ENCODE data around the gene MLXIP. TPM values are rescaled to one million over a fixed set of nuclear protein-coding genes. Genes with fewer than 3 reads are reported as not detected.

The MLXIP gene
- total and polyA plus RNA-seq, 2 experiments from 2014 or later, result 16.2 to 23.0 TPM

DNA sequence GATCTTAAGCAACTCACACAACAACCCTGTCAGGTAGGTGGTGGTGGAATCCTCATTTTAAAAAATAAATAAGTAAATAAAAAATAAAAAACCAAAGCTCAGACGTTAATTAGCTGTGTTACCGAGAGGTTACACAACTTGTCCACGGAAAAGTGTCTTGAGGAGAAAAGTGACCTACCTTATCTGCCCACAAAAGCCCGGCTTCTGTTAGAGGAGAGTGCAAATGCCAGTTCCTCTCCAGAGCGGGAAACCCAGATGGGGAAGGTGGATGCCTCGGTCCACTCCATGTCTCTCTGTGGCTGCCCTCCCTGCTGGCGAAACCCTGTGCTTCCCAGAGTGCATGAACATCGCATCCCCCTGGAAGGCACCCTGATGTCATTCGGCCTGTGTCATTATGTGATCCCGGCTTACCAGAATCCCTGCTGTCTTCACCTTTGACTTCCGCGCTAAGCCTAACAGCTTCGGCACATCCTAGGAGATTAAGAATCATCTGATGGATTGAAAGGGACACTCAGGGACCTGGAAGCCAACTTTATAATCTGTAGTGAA, 6.4 kb downstream of the MLXIP start:
- no peak overlapping the region for H3K27ac Mint-ChIP-seq
- Histone ChIP-seq H3K9me2 (ENCODE audit: insufficient read depth) (no peaks in the 10 kb centered on the region), H3K36me3 (ENCODE audit: insufficient read depth) (no peaks in the 10 kb centered on the region), H3K4me2 (no peak overlapping the region), H3K79me2 (replicated peaks; ENCODE audit: insufficient read depth) (peaks cover 66% of the 10 kb centered on the region), H3K4me1 (ENCODE audit: insufficient read depth) (peaks cover 32% of the 10 kb centered on the region), H2AFZ (no peak overlapping the region), H4K20me1 (replicated peaks; ENCODE audit: insufficient read depth) (peaks cover 17% of the 10 kb centered on the region; the same call in 1 of the 2 replicates), H3K27ac (ENCODE audit: low read depth) (no peak overlapping the region), H3F3A (replicated peaks; ENCODE audit: low read depth) (no peaks in the 10 kb centered on the region), H3K27me3 (ENCODE audit: insufficient read depth) (peaks cover 2% of the 10 kb centered on the region), H3K4me3 (no peak overlapping the region)
- no peaks in the 10 kb centered on the region for H3K9me3 Mint-ChIP-seq
- H3K4me3 Mint-ChIP-seq, result no peak overlapping the region
- no peak for DNase-seq (ENCODE audit: low spot score)
- H3K4me1 Mint-ChIP-seq, result peaks cover 36% of the 10 kb centered on the region
- H3K27me3 Mint-ChIP-seq (ENCODE audit: insufficient read depth, low read depth, poor library complexity), result peaks cover 9% of the 10 kb centered on the region
- TF ChIP-seq ZNF331 (CRISPR knock-in tag; IDR thresholded peaks at IDR 0.05; ENCODE audit: low read depth) (no peak), STAT1 (IDR thresholded peaks at IDR 0.05; ENCODE audit: unreplicated experiment) (no peak), EZH2phosphoT487 (IDR thresholded peaks at IDR 0.05; ENCODE audit: unreplicated experiment) (no peak), NANOG (IDR thresholded peaks at IDR 0.05; ENCODE audit: borderline replicate concordance) (no peak), POLR2AphosphoS5 (IDR thresholded peaks at IDR 0.05; ENCODE audit: low read depth) (no peak), JUNB (IDR thresholded peaks at IDR 0.05; ENCODE audit: unreplicated experiment) (no peak), EZH2 (IDR thresholded peaks at IDR 0.05; ENCODE audit: low read depth, unreplicated experiment) (no peak)
- TF ChIP-seq, protein P1, sequence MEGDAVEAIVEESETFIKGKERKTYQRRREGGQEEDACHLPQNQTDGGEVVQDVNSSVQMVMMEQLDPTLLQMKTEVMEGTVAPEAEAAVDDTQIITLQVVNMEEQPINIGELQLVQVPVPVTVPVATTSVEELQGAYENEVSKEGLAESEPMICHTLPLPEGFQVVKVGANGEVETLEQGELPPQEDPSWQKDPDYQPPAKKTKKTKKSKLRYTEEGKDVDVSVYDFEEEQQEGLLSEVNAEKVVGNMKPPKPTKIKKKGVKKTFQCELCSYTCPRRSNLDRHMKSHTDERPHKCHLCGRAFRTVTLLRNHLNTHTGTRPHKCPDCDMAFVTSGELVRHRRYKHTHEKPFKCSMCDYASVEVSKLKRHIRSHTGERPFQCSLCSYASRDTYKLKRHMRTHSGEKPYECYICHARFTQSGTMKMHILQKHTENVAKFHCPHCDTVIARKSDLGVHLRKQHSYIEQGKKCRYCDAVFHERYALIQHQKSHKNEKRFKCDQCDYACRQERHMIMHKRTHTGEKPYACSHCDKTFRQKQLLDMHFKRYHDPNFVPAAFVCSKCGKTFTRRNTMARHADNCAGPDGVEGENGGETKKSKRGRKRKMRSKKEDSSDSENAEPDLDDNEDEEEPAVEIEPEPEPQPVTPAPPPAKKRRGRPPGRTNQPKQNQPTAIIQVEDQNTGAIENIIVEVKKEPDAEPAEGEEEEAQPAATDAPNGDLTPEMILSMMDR (conservative IDR thresholded peaks at IDR 0.05; ENCODE audit: low read depth in 2 of 2), result no peak
- TF ChIP-seq, protein P2, sequence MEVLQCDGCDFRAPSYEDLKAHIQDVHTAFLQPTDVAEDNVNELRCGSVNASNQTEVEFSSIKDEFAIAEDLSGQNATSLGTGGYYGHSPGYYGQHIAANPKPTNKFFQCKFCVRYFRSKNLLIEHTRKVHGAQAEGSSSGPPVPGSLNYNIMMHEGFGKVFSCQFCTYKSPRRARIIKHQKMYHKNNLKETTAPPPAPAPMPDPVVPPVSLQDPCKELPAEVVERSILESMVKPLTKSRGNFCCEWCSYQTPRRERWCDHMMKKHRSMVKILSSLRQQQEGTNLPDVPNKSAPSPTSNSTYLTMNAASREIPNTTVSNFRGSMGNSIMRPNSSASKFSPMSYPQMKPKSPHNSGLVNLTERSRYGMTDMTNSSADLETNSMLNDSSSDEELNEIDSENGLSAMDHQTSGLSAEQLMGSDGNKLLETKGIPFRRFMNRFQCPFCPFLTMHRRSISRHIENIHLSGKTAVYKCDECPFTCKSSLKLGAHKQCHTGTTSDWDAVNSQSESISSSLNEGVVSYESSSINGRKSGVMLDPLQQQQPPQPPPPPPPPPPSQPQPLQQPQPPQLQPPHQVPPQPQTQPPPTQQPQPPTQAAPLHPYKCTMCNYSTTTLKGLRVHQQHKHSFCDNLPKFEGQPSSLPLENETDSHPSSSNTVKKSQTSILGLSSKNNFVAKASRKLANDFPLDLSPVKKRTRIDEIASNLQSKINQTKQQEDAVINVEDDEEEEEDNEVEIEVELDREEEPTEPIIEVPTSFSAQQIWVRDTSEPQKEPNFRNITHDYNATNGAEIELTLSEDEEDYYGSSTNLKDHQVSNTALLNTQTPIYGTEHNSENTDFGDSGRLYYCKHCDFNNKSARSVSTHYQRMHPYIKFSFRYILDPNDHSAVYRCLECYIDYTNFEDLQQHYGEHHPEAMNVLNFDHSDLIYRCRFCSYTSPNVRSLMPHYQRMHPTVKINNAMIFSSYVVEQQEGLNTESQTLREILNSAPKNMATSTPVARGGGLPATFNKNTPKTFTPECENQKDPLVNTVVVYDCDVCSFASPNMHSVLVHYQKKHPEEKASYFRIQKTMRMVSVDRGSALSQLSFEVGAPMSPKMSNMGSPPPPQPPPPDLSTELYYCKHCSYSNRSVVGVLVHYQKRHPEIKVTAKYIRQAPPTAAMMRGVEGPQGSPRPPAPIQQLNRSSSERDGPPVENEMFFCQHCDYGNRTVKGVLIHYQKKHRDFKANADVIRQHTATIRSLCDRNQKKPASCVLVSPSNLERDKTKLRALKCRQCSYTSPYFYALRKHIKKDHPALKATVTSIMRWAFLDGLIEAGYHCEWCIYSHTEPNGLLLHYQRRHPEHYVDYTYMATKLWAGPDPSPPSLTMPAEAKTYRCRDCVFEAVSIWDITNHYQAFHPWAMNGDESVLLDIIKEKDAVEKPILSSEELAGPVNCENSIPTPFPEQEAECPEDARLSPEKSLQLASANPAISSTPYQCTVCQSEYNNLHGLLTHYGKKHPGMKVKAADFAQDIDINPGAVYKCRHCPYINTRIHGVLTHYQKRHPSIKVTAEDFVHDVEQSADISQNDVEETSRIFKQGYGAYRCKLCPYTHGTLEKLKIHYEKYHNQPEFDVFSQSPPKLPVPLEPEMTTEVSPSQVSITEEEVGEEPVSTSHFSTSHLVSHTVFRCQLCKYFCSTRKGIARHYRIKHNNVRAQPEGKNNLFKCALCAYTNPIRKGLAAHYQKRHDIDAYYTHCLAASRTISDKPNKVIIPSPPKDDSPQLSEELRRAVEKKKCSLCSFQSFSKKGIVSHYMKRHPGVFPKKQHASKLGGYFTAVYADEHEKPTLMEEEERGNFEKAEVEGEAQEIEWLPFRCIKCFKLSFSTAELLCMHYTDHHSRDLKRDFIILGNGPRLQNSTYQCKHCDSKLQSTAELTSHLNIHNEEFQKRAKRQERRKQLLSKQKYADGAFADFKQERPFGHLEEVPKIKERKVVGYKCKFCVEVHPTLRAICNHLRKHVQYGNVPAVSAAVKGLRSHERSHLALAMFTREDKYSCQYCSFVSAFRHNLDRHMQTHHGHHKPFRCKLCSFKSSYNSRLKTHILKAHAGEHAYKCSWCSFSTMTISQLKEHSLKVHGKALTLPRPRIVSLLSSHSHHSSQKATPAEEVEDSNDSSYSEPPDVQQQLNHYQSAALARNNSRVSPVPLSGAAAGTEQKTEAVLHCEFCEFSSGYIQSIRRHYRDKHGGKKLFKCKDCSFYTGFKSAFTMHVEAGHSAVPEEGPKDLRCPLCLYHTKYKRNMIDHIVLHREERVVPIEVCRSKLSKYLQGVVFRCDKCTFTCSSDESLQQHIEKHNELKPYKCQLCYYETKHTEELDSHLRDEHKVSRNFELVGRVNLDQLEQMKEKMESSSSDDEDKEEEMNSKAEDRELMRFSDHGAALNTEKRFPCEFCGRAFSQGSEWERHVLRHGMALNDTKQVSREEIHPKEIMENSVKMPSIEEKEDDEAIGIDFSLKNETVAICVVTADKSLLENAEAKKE (CRISPR knock-in tag; IDR thresholded peaks at IDR 0.05), result no peak
- TF ChIP-seq, protein P3, sequence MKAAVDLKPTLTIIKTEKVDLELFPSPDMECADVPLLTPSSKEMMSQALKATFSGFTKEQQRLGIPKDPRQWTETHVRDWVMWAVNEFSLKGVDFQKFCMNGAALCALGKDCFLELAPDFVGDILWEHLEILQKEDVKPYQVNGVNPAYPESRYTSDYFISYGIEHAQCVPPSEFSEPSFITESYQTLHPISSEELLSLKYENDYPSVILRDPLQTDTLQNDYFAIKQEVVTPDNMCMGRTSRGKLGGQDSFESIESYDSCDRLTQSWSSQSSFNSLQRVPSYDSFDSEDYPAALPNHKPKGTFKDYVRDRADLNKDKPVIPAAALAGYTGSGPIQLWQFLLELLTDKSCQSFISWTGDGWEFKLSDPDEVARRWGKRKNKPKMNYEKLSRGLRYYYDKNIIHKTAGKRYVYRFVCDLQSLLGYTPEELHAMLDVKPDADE (IDR thresholded peaks at IDR 0.05), result no peak
- TF ChIP-seq, protein P4, sequence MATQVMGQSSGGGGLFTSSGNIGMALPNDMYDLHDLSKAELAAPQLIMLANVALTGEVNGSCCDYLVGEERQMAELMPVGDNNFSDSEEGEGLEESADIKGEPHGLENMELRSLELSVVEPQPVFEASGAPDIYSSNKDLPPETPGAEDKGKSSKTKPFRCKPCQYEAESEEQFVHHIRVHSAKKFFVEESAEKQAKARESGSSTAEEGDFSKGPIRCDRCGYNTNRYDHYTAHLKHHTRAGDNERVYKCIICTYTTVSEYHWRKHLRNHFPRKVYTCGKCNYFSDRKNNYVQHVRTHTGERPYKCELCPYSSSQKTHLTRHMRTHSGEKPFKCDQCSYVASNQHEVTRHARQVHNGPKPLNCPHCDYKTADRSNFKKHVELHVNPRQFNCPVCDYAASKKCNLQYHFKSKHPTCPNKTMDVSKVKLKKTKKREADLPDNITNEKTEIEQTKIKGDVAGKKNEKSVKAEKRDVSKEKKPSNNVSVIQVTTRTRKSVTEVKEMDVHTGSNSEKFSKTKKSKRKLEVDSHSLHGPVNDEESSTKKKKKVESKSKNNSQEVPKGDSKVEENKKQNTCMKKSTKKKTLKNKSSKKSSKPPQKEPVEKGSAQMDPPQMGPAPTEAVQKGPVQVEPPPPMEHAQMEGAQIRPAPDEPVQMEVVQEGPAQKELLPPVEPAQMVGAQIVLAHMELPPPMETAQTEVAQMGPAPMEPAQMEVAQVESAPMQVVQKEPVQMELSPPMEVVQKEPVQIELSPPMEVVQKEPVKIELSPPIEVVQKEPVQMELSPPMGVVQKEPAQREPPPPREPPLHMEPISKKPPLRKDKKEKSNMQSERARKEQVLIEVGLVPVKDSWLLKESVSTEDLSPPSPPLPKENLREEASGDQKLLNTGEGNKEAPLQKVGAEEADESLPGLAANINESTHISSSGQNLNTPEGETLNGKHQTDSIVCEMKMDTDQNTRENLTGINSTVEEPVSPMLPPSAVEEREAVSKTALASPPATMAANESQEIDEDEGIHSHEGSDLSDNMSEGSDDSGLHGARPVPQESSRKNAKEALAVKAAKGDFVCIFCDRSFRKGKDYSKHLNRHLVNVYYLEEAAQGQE (IDR thresholded peaks at IDR 0.05; ENCODE audit: unreplicated experiment), result no peak
- no peak for ATAC-seq
- H3K36me3 Mint-ChIP-seq (ENCODE audit: low read depth), result peaks cover 13% of the 10 kb centered on the region
